Measurements from ENCODE around the gene PGLYRP3. TPM values are rescaled to one million over a fixed set of nuclear protein-coding genes. Genes with fewer than 3 reads are reported as not detected.

The PGLYRP3 gene
- not detected in 2 replicates for total RNA-seq

DNA sequence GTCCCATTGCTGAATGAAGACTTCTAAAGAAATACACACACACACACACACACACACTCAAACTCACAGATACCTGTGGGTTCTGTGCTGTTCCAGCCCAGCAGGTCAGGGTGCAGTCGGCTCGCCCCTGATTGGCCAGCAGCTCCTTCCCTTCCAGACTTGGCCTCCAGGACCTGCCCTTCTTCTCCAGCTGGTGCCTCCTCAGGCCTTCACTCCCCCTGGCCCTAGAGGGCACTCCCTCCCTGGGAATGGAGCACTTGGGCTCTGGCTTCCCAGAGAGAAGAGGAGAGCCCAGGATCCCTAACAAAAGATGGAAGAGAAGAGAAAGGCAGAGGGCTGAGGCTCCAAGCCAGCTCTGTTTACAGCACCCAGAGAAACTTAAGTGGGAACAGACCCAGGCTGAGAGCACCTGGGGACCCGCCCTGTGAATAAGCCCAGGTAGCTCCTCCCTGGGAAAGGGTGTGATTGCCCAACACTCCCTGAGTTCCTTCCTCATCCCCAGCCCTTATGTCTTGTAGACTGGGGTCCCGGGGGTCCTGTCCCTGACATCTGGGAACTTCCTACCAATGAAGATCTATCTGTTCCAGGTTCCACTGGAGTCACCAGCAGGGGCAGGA lies at the start of gene PGLYRP3:
Gene PGLYRP3, minus strand, starts transcription at position 383 of the 617 bp plus-strand sequence. CDS start 2,287 bp downstream, outside the sequence.
- intact Hi-C loops (cut with micrococcal nuclease) = no loop called here

- intact Hi-C loops (cut with micrococcal nuclease) = no loop called here
These were observed 49.5 kb upstream of the PGLYRP3 start for GRCh38 chr1:153362187-153362775.

GRCh38 chr1:153361480-153362109 lies 48.8 kb upstream of the PGLYRP3 start:
- intact Hi-C loops (cut with micrococcal nuclease) = no loop called here

DNA sequence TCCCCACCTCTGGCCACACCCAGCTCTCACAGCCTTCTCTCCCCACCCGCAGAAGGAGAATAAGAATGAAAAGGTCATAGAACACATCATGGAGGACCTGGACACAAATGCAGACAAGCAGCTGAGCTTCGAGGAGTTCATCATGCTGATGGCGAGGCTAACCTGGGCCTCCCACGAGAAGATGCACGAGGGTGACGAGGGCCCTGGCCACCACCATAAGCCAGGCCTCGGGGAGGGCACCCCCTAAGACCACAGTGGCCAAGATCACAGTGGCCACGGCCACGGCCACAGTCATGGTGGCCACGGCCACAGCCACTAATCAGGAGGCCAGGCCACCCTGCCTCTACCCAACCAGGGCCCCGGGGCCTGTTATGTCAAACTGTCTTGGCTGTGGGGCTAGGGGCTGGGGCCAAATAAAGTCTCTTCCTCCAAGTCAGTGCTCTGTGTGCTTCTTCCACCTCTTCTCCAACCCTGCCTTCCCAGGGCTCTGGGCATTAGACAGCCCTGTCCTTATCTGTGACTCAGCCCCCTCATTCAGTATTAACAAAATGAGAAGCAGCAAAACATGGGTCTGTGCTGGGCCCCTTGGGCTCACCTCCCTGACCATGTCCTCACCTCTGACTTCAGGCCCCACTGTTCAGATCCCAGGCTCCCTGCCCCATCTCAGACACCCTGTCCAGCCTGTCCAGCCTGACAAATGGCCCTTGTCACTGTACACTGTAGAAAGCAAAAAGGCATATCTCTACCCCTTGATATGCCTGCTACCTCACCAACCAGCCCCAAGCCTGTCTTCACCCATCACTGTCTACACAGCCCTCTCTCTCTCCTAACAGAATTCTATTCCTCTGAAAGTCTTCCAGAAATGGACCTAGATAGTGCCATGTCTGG lies 48.1 kb upstream of the PGLYRP3 start:
- intact Hi-C loops (cut with micrococcal nuclease) = no loop called here

- intact Hi-C loops (cut with micrococcal nuclease) = no loop called here
These were observed 47.4 kb upstream of the PGLYRP3 start for GRCh38 chr1:153360190-153360589.

- intact Hi-C loops (cut with micrococcal nuclease) = no loop called here
These were observed 46.5 kb upstream of the PGLYRP3 start for GRCh38 chr1:153359241-153359640.

DNA sequence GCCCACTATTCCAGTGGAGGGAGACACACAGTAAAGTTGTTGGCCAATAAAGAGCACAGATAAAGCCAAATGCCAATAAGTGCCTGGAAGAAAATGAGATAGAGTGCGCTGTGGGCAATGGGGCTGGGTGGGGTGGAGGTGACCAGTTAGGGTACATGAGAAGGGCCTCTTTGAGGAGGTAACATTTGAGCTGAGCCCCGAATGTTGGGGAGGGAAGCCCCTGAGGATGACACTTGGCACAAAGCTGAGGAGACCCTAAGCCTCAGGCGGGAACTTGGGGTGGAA lies 45.9 kb upstream of the PGLYRP3 start:
- intact Hi-C loops (cut with micrococcal nuclease) = no loop called here

DNA sequence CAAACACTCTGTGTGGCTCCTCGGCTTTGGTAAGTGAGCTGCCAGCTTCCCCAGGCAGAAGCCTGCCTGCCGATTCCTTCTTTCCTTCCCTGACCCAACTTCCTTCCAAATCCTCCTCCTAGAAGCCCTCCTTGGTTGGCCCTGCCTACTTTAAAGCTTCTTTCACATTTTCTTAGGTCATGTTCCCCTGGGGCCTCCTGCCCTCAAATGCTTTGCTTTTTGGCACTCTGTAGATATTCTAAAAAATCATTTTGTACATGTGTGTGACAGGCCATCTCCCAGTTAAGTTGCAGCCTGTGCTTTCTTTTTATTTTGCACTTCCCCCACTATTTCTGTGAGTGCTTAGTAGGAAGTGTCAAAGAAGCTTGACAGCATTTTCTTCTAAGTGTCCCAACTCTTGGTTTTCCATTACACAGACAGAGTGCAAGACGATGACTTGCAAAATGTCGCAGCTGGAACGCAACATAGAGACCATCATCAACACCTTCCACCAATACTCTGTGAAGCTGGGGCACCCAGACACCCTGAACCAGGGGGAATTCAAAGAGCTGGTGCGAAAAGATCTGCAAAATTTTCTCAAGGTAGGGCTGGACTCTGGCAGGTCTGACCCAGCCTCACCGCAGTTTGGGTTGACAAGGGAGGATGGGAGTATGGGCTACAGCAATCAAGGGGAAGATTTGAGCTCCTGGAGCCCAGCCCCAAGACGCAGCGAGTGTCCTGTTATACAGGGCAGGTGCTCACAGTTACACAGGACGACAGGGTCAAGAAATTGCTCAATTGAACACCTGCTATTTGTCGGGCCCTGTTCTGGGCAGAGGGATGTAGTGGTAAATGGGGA lies 45.3 kb upstream of the PGLYRP3 start, which contains the start of gene S100A9:
Gene S100A9, plus strand, starts transcription at position 2 of the 838 bp plus-strand sequence. Its CDS starts 430 bp downstream, at position 432.
- intact Hi-C loops (cut with micrococcal nuclease) = no loop called here

DNA sequence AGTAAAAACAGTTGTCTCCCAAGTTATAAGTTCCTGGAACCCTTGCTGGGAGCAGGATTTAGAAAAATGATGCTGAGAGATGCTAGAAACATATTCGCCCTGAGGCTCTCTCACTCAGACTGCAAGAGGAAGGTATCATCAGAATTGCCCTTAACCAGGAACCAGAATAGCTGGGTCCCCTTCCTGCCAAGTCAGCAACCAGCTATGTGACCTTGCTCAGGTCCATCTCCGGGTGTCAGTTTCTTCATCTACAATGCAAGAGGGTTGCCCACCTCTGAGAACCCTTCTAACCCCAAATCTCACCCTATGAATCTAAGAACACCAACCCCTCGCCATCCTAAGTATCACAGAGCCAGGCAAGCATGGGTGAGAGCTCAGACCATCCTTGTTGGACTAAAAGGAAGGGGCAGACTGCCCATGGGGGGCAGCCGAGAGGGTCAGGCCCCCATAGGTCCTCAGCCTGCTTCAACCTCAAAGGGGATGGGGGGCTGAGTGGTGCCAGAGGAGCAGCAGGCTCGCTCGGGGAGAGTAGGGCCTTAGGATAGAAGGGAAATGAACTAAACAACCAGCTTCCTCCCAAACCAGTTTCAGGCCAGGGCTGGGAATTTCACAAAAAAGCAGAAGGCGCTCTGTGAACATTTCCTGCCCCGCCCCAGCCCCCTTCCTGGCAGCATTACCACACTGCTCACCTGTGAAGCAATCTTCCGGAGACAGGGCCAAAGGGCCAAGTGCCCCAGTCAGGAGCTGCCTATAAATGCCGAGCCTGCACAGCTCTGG lies 44.5 kb upstream of the PGLYRP3 start:
- intact Hi-C loops (cut with micrococcal nuclease) = no loop called here

DNA sequence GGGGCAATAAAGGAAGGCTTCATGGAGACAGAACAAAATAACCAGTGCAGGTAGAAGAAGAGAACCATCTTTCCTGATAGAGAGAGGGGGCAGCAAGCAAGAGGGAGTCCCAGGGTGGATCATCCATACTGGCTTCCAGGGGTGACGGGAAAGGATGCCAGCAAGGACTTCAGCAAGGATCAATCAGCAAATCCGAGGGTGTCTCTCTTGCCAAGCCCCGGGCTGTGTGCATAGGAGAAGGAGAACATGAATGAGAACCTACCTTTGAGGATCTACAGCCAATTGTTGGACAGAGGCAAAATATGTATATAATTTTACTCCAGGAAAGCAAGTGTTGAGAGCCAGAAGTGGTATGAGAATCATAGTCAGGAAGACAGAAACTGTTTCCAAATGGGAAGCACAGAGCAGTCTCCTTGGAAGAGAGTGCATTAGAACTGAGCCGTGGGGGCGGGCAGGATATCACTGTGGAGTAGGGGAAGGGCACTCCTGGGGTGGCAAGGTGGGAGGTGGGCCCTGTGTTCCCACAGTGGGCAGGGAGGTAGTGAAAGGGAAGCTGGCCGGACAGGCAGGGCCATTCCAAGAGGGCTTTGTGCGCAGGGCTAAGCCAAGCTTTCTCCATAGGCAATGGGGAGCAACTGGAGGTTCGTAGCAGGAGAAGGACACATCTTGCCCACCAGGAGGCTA lies 43.8 kb upstream of the PGLYRP3 start:
- intact Hi-C loops (cut with micrococcal nuclease) = no loop called here

GRCh38 chr1:153355445-153356071 lies 42.8 kb upstream of the PGLYRP3 start:
- intact Hi-C loops (cut with micrococcal nuclease) = no loop called here

DNA sequence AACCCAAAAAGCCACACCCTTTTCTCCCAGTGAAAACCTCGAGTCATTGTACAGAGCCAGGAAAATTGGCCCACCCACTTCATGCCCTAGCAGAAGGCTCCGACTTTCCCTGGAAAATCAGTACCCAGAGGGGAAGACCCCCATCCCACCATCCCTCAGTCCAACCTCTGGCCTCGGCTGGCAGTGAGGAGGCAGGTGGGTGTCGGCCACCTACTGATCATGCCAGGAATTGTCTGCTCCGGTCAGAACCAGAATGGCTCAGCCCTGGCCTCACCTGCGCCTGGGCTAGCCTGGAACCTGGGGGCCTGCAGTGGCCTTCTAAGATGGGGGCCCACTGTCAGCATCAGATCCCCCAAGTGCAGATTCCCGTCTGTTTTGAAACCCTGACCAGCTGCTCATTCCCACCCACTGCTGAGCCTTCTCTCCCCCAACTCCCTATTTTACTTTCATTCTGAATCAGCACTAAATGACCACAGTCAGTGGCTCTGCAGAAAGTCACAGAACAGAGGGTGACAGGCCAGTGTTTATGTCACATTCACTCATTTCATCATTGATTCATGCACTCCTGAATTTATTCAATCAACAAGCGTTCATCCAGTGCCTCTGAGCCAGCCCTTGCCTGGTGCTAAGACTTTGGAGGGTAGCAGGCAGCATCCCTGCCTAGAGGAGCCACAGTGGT lies 41.9 kb upstream of the PGLYRP3 start:
- intact Hi-C loops (cut with micrococcal nuclease) = no loop called here

GRCh38 chr1:153353226-153353947 lies 40.6 kb upstream of the PGLYRP3 start:
- intact Hi-C loops (cut with micrococcal nuclease) = no loop called here

DNA sequence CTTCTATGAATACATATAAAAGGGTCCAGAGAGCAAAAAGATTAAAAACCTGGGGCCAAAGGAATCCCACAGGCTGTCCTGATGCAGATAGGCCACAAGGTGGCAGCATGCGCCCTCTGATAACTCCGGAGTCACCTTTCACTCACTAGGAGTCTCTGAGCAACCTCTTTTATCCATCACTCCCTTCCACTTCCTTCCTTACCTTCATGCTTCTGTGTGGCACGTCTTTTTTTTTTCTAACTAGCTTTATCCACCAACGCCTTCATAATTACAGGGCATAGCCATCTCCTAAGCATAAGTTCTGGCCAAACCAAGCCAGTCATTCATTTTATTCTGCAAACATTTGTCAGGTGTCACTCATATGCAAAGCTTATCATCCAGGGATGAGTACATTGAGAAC lies 39.8 kb upstream of the PGLYRP3 start:
- intact Hi-C loops (cut with micrococcal nuclease) = loop anchor here (1.0 kb wide), 2 partner anchors 52 to 143 kb away; no protein-coding TSS in a partner anchor

DNA sequence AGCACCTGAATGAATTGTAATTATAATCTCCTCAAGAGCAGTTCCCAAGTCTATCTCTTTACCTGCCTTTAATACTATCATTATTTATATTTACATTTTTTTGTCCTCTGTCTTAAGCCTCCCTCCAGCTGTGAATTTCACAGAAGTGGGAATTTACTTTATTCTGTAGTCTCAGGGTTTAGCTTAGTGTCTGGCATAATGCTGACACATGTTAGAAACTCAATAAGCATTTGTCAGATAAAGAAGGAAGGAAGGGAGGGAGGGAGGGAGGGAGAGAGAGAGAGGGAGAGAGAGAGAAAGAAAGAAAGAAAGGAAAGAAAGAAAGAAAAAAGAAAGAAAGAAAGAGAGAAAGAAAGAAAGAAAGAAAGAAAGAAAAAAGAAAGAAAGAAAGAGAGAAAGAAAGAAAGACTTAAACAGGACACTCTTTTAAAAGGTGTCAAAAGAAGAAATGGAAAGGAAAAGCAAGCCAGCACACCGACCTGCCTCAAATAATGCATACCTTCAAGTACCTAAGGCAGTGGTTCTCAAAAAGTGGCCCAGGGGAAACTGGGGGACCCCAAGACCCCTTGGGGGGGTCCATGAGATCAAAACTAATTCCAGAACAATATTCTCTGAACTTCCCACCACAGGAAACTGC lies 37.7 kb upstream of the PGLYRP3 start:
- intact Hi-C loops (cut with micrococcal nuclease) = no loop called here

- intact Hi-C loops (cut with micrococcal nuclease) = no loop called here
These were observed 36.9 kb upstream of the PGLYRP3 start for GRCh38 chr1:153349363-153350320.

Data from T-helper 2 cell treated with Interferon-gamma antibody and Interleukin-4, amounts not matched to agents 100 ng/mL and 5 ng/mL, for 36 hours (primary cell).